SU-DHL-6 (cell line): Measurements from ENCODE around the gene SLC35C1.

ENCODE experiments used
- H2AFZ ChIP-seq: fragments of 200-600 bp; sonication (generic); 2 replicates; pipeline ENCODE4 v1.6.1; 2014; ENCODE audit warnings: low read depth, mild to moderate bottlenecking, moderate library complexity, mixed read lengths, antibody characterized with exemption, low read length; ENCODE audit not compliant: severe bottlenecking
- H3F3A ChIP-seq: fragments of 200-600 bp; shearing (Covaris generic); 2 replicates; pipeline ENCODE4 v1.6.0; 2016; ENCODE audit warnings: antibody characterized with exemption, mild to moderate bottlenecking; ENCODE audit not compliant: insufficient read depth
- H3K27ac ChIP-seq: fragments of 200-600 bp; sonication (generic); 2 replicates; pipeline ENCODE4 v1.5.1; 2016; ENCODE audit warnings: low read depth, mild to moderate bottlenecking, low read length, moderate library complexity, mixed read lengths
- H3K27me3 ChIP-seq: fragments of 200-600 bp; sonication (generic), shearing (Covaris generic); 2 replicates; pipeline ENCODE4 v1.6.0; 2014; ENCODE audit warnings: mild to moderate bottlenecking, low read length
- H3K36me3 ChIP-seq: fragments of 200-600 bp; sonication (generic); 2 replicates; pipeline ENCODE4 v1.6.1; 2014; ENCODE audit warnings: mild to moderate bottlenecking, low read length, mixed read lengths
- H3K4me2 ChIP-seq: fragments of 300-600, 200-600 bp; shearing (Covaris generic), sonication (generic); 2 replicates; pipeline ENCODE4 v1.6.0; 2014; ENCODE audit warnings: low read length, low read depth, mild to moderate bottlenecking; ENCODE audit not compliant: poor library complexity, severe bottlenecking
- H3K4me3 ChIP-seq: fragments of 200-600 bp; sonication (generic); 2 replicates; pipeline ENCODE4 v1.5.1; 2014; ENCODE audit warnings: antibody characterized with exemption, low read length, mild to moderate bottlenecking, mixed read lengths; ENCODE audit not compliant: insufficient read depth, poor library complexity, severe bottlenecking
- H3K79me2 ChIP-seq: fragments of 200-600 bp; sonication (generic); 2 replicates; pipeline ENCODE4 v1.6.1; 2014; ENCODE audit warnings: mild to moderate bottlenecking, low read length, moderate library complexity; ENCODE audit not compliant: insufficient read depth
- H3K9ac ChIP-seq: fragments of 200-600 bp; sonication (generic); 2 replicates; pipeline ENCODE4 v1.7.0; 2014; ENCODE audit warnings: mild to moderate bottlenecking, low read length
- H3K9me2 ChIP-seq: fragments of 200-600 bp; sonication (generic); replicated peaks from 2 replicates; pipeline ENCODE4 v1.6.1; 2014; ENCODE audit warnings: low read length; ENCODE audit not compliant: insufficient read depth
- H3K9me3 ChIP-seq: fragments of 200-600 bp; sonication (generic); 2 replicates; pipeline ENCODE4 v1.6.1; 2014; ENCODE audit warnings: low read length, mixed read lengths; ENCODE audit not compliant: insufficient read depth
- H4K20me1 ChIP-seq: fragments of 200-600 bp; sonication (generic); 2 replicates; pipeline ENCODE4 v1.6.1; 2014; ENCODE audit warnings: low read depth, mild to moderate bottlenecking, antibody characterized with exemption, low read length, moderate library complexity, mixed read lengths
- CTCF ChIP-seq: fragments of 200-600 bp; sonication (generic); IDR thresholded peaks from one replicate; pipeline ENCODE4 v1.5.1; 2017; ENCODE audit warnings: antibody characterized with exemption, mild to moderate bottlenecking, low read length, moderate library complexity; ENCODE audit not compliant: insufficient read depth, poor library complexity, severe bottlenecking
- EZH2phosphoT487 ChIP-seq: fragments of 200-600 bp; sonication (generic), shearing (Covaris generic); conservative IDR thresholded peaks from 2 replicates; pipeline ENCODE4 v1.6.1; 2018; ENCODE audit warnings: mild to moderate bottlenecking, antibody characterized with exemption, low read length, moderate library complexity, mixed read lengths

SLC35C1 gene

GRCh38 chr11:45765836-45766235 lies 39.1 kb upstream of the SLC35C1 start:
- H3K9ac ChIP-seq = no peak overlapping the region
- H3K27me3 ChIP-seq = no peaks in the 10 kb centered on the region
- H3K4me2 ChIP-seq = no peak overlapping the region
- H3K9me2 ChIP-seq = no peaks in the 10 kb centered on the region
- H3K36me3 ChIP-seq = no peaks in the 10 kb centered on the region
- H3K4me3 ChIP-seq = no peak overlapping the region
- TF ChIP-seq EZH2phosphoT487 (no peak), CTCF (no peak)
- no peaks in the 10 kb centered on the region for H4K20me1 ChIP-seq
- no peak overlapping the region for H3K27ac ChIP-seq
- H3K79me2 ChIP-seq = no peaks in the 10 kb centered on the region
- no peaks in the 10 kb centered on the region for H3K9me3 ChIP-seq
- no peak overlapping the region for H2AFZ ChIP-seq
- no peaks in the 10 kb centered on the region for H3F3A ChIP-seq

- no peaks in the 10 kb centered on the region for H3F3A ChIP-seq
- no peaks in the 10 kb centered on the region for H3K9me2 ChIP-seq
- no peak overlapping the region for H3K4me2 ChIP-seq
- TF ChIP-seq EZH2phosphoT487 (no peak), CTCF (no peak)
- no peaks in the 10 kb centered on the region for H3K36me3 ChIP-seq
- H3K4me3 ChIP-seq = no peak overlapping the region
- H3K27me3 ChIP-seq = no peaks in the 10 kb centered on the region
- H3K9me3 ChIP-seq = no peaks in the 10 kb centered on the region
- no peaks in the 10 kb centered on the region for H3K79me2 ChIP-seq
- H4K20me1 ChIP-seq = no peaks in the 10 kb centered on the region
- no peak overlapping the region for H3K9ac ChIP-seq
- H3K27ac ChIP-seq = no peak overlapping the region
- no peak overlapping the region for H2AFZ ChIP-seq
Observed at GRCh38 chr11:45766469-45766868, 38.5 kb upstream of the SLC35C1 start.

GRCh38 chr11:45768486-45768885 lies 36.5 kb upstream of the SLC35C1 start:
- no peaks in the 10 kb centered on the region for H4K20me1 ChIP-seq
- H3K36me3 ChIP-seq = no peaks in the 10 kb centered on the region
- no peak overlapping the region for H2AFZ ChIP-seq
- H3F3A ChIP-seq = no peaks in the 10 kb centered on the region
- H3K27ac ChIP-seq = no peak overlapping the region
- no peaks in the 10 kb centered on the region for H3K9me2 ChIP-seq
- TF ChIP-seq CTCF = no peak
- TF ChIP-seq EZH2phosphoT487 = no peak
- no peaks in the 10 kb centered on the region for H3K9me3 ChIP-seq
- no peaks in the 10 kb centered on the region for H3K79me2 ChIP-seq
- H3K4me3 ChIP-seq = no peak overlapping the region
- no peaks in the 10 kb centered on the region for H3K27me3 ChIP-seq
- H3K4me2 ChIP-seq = no peak overlapping the region
- H3K9ac ChIP-seq = no peak overlapping the region
